Common myeloid progenitor, CD34-positive (primary cell): ENCODE results near the gene CASK.

Source experiments
- CTCF ChIA-PET: fragments of 350-600 bp; sonication (Branson Sonifier 250); formaldehyde crosslinking; loops from one replicate; lab custom pipeline; 2021; ENCODE audit warnings: antibody characterized with exemption; lab: Charles Lee
- POLR2A ChIA-PET: fragments of 350-600 bp; sonication (Branson Sonifier 250); formaldehyde crosslinking; loops from one replicate; lab custom pipeline; 2021; ENCODE audit warnings: antibody characterized with exemption; lab: Charles Lee
- DNase-seq, 3 donors: peaks; one replicate each; pipeline versions ENCODE4 v3.0.0 to v3.0.0-alpha.2; 2013
- H3K27ac ChIP-seq, 2 experiments: 1 replicate in 1 of 2; 2 replicates in 1 of 2; pipeline ENCODE4 v1.7.0; 2013; ENCODE audit warnings: inconsistent platforms in 2 of 2, low read length in 2 of 2, mild to moderate bottlenecking in 2 of 2, low read depth in 1 of 2, moderate library complexity in 1 of 2; ENCODE audit not compliant: severe bottlenecking in 2 of 2, insufficient read depth in 1 of 2, poor library complexity in 1 of 2
- H3K27me3 ChIP-seq, 5 experiments: replicated peaks in 2 of 5; 1 replicate in 3 of 5; 2 replicates in 2 of 5; pipeline versions ENCODE4 v1.6.1 to v1.7.0; 2013; ENCODE audit warnings: low read length in 4 of 5, mild to moderate bottlenecking in 2 of 5, moderate library complexity in 2 of 5, inconsistent platforms in 1 of 5; ENCODE audit not compliant: insufficient read depth in 5 of 5, control insufficient read depth in 4 of 5
- H3K36me3 ChIP-seq, 4 experiments: 1 replicate in 2 of 4; 2 replicates in 2 of 4; pipeline versions ENCODE4 v1.6.1 to v1.7.0; 2013; ENCODE audit warnings: low read length in 3 of 4, control low read depth in 1 of 4, mild to moderate bottlenecking in 1 of 4; ENCODE audit not compliant: control insufficient read depth in 4 of 4, insufficient read depth in 4 of 4
- H3K4me1 ChIP-seq, 4 experiments: 1 replicate in 3 of 4; 2 replicates in 1 of 4; pipeline versions ENCODE4 v1.6.1 to v1.7.1; 2013; ENCODE audit warnings: low read length in 3 of 4, mild to moderate bottlenecking in 3 of 4, control low read depth in 1 of 4, inconsistent platforms in 1 of 4, moderate library complexity in 1 of 4; ENCODE audit not compliant: control insufficient read depth in 4 of 4, insufficient read depth in 4 of 4; ENCODE audit errors: control extremely low read depth in 1 of 4
- H3K4me3 ChIP-seq, 7 experiments: 1 replicate in 4 of 7; 2 replicates in 3 of 7; pipeline versions ENCODE4 v1.5.1 to v1.7.0; 2013; ENCODE audit warnings: mild to moderate bottlenecking in 7 of 7, low read length in 6 of 7, moderate library complexity in 6 of 7, inconsistent platforms in 2 of 7, low read depth in 2 of 7, control low read depth in 1 of 7; ENCODE audit not compliant: insufficient read depth in 4 of 7, control insufficient read depth in 1 of 7; ENCODE audit errors: extremely low read depth in 1 of 7
- H3K9me3 ChIP-seq, 5 experiments: 1 replicate in 4 of 5; 2 replicates in 1 of 5; pipeline versions ENCODE4 v1.6.1 to v1.7.1; 2013; ENCODE audit warnings: low read length in 4 of 5, mild to moderate bottlenecking in 2 of 5, inconsistent platforms in 1 of 5, low read depth in 1 of 5, moderate library complexity in 1 of 5; ENCODE audit not compliant: control insufficient read depth in 4 of 5, insufficient read depth in 2 of 5; ENCODE audit errors: control extremely low read depth in 1 of 5
- WGBS: methylation state at CpG from one replicate; pipeline ENCODE4 v1.1.5; 2013; ENCODE audit not compliant: insufficient coverage; 5-methylcytosine and 5-hydroxymethylcytosine counted together

CASK gene

GRCh38 chrX:41705680-41706374 is 217.5 kb downstream of the CASK start:
- 0% methylated on average over 2 of the region's 3 CpGs for WGBS
- Histone ChIP-seq H3K36me3 (no peaks in the 10 kb centered on the region), H3K9me3 (no peaks in the 10 kb centered on the region), H3K27ac (peak overlapping the region in 1 of 2 experiments; percentile 51), H3K27me3 (peaks cover 0 to 4% (median 0%) of the 10 kb centered on the region in 5 experiments), H3K4me3 (peak overlapping the region in 5 of 7 experiments; percentile 2 to 42 (median 31)), H3K4me1 (peaks cover 10 to 37% (median 23%) of the 10 kb centered on the region in 4 experiments)
- peak in 2 of 3 donors; percentile 72 to 82 for DNase-seq
- ChIA-PET CTCF (interaction anchor here (0.9 to 1.7 kb wide), 4 partner anchors 9 to 54 kb away, joined by 3 to 5 read pairs (median 3); no protein-coding TSS in a partner anchor), POLR2A (no interaction called here)

GRCh38 chrX:41705042-41705441 is 218.3 kb downstream of the CASK start:
- no peaks in the 10 kb centered on the region for H3K9me3 ChIP-seq
- no peak for DNase-seq
- WGBS = 80% methylated on average over 1 of the region's 1 CpG
- H3K36me3 ChIP-seq = no peaks in the 10 kb centered on the region
- H3K4me3 ChIP-seq = no peak overlapping the region
- CTCF ChIA-PET = interaction anchor here (0.6 to 1.6 kb wide), 3 partner anchors 12 to 25 kb away, joined by 3 to 5 read pairs (median 3); no protein-coding TSS in a partner anchor
- peak overlapping the region in 1 of 2 experiments; percentile 51 for H3K27ac ChIP-seq
- peaks cover 0 to 2% (median 0%) of the 10 kb centered on the region in 5 experiments for H3K27me3 ChIP-seq
- H3K4me1 ChIP-seq = peaks cover 10 to 37% (median 23%) of the 10 kb centered on the region in 4 experiments
- POLR2A ChIA-PET = no interaction called here

- Histone ChIP-seq H3K4me3 (no peak overlapping the region), H3K9me3 (no peaks in the 10 kb centered on the region), H3K27me3 (peaks cover 0 to 2% (median 0%) of the 10 kb centered on the region in 5 experiments), H3K27ac (no peak overlapping the region), H3K4me1 (peaks cover 10 to 37% (median 23%) of the 10 kb centered on the region in 4 experiments), H3K36me3 (no peaks in the 10 kb centered on the region)
- DNase-seq = no peak
- ChIA-PET POLR2A (no interaction called here), CTCF (no interaction called here)
Measured at GRCh38 chrX:41703574-41704029, 219.8 kb downstream of the CASK start.

GRCh38 chrX:41695426-41695825 is 227.9 kb downstream of the CASK start:
- WGBS = 87% methylated on average over 5 of the region's 7 CpGs
- no peaks in the 10 kb centered on the region for H3K27me3 ChIP-seq
- ChIA-PET POLR2A (no interaction called here), CTCF (no interaction called here)
- H3K4me3 ChIP-seq = no peak overlapping the region
- DNase-seq = peak in 1 of 3 donors; percentile 35
- no peaks in the 10 kb centered on the region for H3K36me3 ChIP-seq
- H3K4me1 ChIP-seq = peaks cover 3 to 21% (median 10%) of the 10 kb centered on the region in 4 experiments
- no peaks in the 10 kb centered on the region for H3K9me3 ChIP-seq
- no peak overlapping the region for H3K27ac ChIP-seq

- no peaks in the 10 kb centered on the region for H3K9me3 ChIP-seq
- 100% methylated on average over 1 of the region's 3 CpGs for WGBS
- H3K27ac ChIP-seq = no peak overlapping the region
- ChIA-PET CTCF (no interaction called here), POLR2A (no interaction called here)
- H3K27me3 ChIP-seq = no peaks in the 10 kb centered on the region
- no peaks in the 10 kb centered on the region for H3K36me3 ChIP-seq
- H3K4me3 ChIP-seq = no peak overlapping the region
- peaks cover 3 to 31% (median 12%) of the 10 kb centered on the region in 4 experiments for H3K4me1 ChIP-seq
- DNase-seq = no peak
Measured at GRCh38 chrX:41693024-41693423, 230.3 kb downstream of the CASK start.

GRCh38 chrX:41692162-41692749 is 231.1 kb downstream of the CASK start:
- peak in 2 of 3 donors; percentile 31 to 56 for DNase-seq
- ChIA-PET POLR2A (no interaction called here), CTCF (no interaction called here)
- 67% methylated on average over 1 of the region's 1 CpG for WGBS
- Histone ChIP-seq H3K4me1 (peaks cover 5 to 39% (median 15%) of the 10 kb centered on the region in 4 experiments), H3K9me3 (no peaks in the 10 kb centered on the region), H3K4me3 (no peak overlapping the region), H3K27me3 (no peaks in the 10 kb centered on the region), H3K36me3 (no peaks in the 10 kb centered on the region), H3K27ac (no peak overlapping the region)

- no peaks in the 10 kb centered on the region for H3K9me3 ChIP-seq
- ChIA-PET CTCF (no interaction called here), POLR2A (no interaction called here)
- no peak overlapping the region for H3K27ac ChIP-seq
- WGBS = no CpG with 5 or more reads among the region's 3 CpGs
- no peak for DNase-seq
- no peaks in the 10 kb centered on the region for H3K36me3 ChIP-seq
- H3K4me1 ChIP-seq = peaks cover 8 to 46% (median 25%) of the 10 kb centered on the region in 4 experiments
- H3K27me3 ChIP-seq = peaks cover 0 to 2% (median 0%) of the 10 kb centered on the region in 5 experiments
- no peak overlapping the region for H3K4me3 ChIP-seq
Measured at GRCh38 chrX:41689711-41690110, 233.6 kb downstream of the CASK start.
